Stimulated activated CD8-positive, alpha-beta memory T cell treated with anti-CD3 and anti-CD28 coated beads, Interleukin-7, amount 100 ng/mL, for 24 hours (primary cell): ENCODE data around the gene SRI.
"Not testable (repeated sequence)": the region's sequence is repeated elsewhere in the genome, so short reads cannot be mapped to it uniquely, and the experiment has no call there.

Experiments
- DNase-seq: peaks from one replicate; pipeline ENCODE4 v3.0.0-alpha.2; 2020; ENCODE audit warnings: low read depth

The SRI gene

DNA sequence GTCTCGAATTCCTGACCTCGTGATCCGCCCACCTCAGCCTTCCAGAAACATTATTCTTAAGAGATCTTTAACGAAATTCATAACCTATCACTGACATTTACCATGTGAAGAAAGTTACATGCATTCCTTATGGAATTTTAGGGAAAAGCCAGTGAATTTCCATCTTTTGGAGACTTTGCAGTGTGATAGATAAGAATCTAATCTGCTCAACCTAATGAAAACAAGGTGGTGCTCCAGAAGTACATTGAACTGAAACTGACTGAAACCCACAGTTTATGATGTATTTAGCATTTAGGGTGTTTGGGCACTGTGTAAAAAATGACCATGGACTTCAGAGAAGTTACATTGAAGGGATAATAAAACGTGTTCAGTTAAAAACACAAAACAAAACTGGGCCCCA is 43.6 kb downstream of the SRI start:
- no peak for DNase-seq

DNA sequence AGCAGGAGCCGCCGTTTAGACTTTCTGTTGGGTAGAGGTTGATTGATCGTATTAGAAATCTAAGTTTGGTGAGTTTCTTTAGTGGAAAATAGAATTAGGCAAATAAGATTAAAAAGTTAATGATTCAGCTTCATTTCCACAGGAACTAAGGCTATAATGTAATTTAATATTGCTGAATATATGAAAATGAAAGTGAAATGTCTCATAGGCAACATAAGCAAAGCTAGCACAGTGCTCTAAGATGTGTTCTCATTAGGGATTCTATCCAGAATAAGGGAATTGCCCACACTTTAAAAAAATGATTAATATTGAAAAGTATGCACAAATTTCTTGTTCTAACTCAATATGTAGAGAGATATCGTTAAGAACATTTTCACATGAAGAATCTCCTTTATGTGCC is 47.0 kb downstream of the SRI start:
- DNase-seq, result no peak

- no peak for DNase-seq
Measured at GRCh38 chr7:88169717-88170320, 50.0 kb downstream of the SRI start.

- no peak for DNase-seq
Measured at GRCh38 chr7:88167721-88168120, 52.1 kb downstream of the SRI start.

- DNase-seq, result no peak
Measured at GRCh38 chr7:88167223-88167622, 52.6 kb downstream of the SRI start.

- no peak for DNase-seq
Measured at GRCh38 chr7:88165697-88166096, 54.1 kb downstream of the SRI start.

GRCh38 chr7:88159741-88160140 is 60.1 kb downstream of the SRI start:
- DNase-seq, result not testable (repeated sequence)

DNA sequence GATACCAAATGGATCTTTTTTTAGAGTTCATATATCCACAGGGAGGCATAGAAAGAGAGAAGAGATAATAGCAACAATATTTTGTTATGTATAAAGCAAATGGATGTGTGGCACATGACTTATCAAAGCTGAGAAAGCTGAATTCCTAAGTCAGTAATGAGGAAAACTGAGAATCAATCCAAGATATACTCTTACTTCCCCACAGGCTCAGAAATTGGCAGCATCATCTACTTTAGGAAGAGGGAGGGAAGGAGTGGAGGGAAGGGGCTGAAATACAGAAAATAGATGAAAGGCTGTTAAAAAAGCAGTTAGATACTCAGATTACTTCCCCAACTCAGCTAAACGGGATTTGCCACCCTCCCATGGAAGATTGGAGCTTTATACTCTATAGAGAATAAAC is 63.5 kb downstream of the SRI start:
- DNase-seq, result no peak

- no peak for DNase-seq
Measured at GRCh38 chr7:88155756-88156155, 64.1 kb downstream of the SRI start.
